ENCODE data around the gene RCN1. TPM values are rescaled to one million over a fixed set of nuclear protein-coding genes. Genes with fewer than 3 reads are reported as not detected.

The RCN1 gene
- total RNA-seq, 1 donor from 2014 or later = 167 TPM

DNA sequence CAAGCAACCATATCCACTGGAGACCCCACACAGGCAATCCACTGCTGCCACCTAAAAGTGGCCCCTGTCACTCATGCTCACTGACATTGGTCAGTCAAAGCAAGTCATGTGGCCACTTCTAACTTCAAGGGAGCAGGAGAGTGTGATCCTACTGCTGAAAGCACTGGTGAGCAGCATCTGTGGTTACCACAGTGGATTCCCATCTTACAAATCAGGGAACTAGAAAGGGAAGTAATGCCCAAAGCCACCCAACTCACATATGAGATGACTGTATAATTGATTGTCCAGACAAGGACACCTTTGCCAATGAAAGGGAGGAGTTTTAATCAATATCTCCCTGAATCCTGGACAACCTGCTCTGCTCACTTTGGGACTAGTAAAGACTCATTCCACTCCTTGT is 17.7 kb downstream of the RCN1 start:
- Mint-ChIP-seq H3K4me3 (no peak overlapping the region), H3K27ac (ENCODE audit: unreplicated experiment) (no peak overlapping the region), H3K4me1 (peaks cover 6% of the 10 kb centered on the region), H3K9me3 (no peaks in the 10 kb centered on the region), H3K36me3 (ENCODE audit: low read depth) (peaks cover 3% of the 10 kb centered on the region), H3K27me3 (ENCODE audit: low read depth) (peaks cover 2% of the 10 kb centered on the region)
- TF ChIP-seq, protein P1, sequence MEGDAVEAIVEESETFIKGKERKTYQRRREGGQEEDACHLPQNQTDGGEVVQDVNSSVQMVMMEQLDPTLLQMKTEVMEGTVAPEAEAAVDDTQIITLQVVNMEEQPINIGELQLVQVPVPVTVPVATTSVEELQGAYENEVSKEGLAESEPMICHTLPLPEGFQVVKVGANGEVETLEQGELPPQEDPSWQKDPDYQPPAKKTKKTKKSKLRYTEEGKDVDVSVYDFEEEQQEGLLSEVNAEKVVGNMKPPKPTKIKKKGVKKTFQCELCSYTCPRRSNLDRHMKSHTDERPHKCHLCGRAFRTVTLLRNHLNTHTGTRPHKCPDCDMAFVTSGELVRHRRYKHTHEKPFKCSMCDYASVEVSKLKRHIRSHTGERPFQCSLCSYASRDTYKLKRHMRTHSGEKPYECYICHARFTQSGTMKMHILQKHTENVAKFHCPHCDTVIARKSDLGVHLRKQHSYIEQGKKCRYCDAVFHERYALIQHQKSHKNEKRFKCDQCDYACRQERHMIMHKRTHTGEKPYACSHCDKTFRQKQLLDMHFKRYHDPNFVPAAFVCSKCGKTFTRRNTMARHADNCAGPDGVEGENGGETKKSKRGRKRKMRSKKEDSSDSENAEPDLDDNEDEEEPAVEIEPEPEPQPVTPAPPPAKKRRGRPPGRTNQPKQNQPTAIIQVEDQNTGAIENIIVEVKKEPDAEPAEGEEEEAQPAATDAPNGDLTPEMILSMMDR (conservative IDR thresholded peaks at IDR 0.05) = no peak
- no peak for DNase-seq (ENCODE audit: low read depth, low spot score)

DNA sequence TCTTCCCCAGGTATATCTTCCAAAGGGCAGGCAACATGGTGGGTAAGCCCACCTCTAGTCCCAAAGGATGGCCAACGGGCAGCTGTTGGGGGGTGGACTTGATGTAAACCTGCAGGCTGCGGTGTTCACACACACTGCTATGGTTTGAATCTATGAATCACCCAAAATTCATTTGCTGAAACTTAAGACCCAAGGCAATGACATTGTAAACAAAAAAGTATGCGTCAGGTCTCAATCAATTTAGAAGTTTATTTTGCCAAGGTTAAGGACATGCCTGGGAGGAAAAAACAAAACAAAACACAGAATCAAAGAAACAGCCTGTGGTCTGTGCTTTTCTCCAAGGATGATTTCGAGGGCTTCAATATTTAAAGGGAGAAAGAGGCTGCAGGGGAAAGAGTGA is 18.3 kb downstream of the RCN1 start:
- no peak overlapping the region for H3K4me3 Mint-ChIP-seq
- peaks cover 4% of the 10 kb centered on the region for H3K27me3 Mint-ChIP-seq (ENCODE audit: low read depth)
- no peak for DNase-seq (ENCODE audit: low read depth, low spot score)
- H3K36me3 Mint-ChIP-seq (ENCODE audit: low read depth) = peaks cover 1% of the 10 kb centered on the region
- H3K9me3 Mint-ChIP-seq = no peaks in the 10 kb centered on the region
- TF ChIP-seq, protein P1 (conservative IDR thresholded peaks at IDR 0.05) = no peak
- H3K4me1 Mint-ChIP-seq = peaks cover 8% of the 10 kb centered on the region
- no peak overlapping the region for H3K27ac Mint-ChIP-seq (ENCODE audit: unreplicated experiment)

DNA sequence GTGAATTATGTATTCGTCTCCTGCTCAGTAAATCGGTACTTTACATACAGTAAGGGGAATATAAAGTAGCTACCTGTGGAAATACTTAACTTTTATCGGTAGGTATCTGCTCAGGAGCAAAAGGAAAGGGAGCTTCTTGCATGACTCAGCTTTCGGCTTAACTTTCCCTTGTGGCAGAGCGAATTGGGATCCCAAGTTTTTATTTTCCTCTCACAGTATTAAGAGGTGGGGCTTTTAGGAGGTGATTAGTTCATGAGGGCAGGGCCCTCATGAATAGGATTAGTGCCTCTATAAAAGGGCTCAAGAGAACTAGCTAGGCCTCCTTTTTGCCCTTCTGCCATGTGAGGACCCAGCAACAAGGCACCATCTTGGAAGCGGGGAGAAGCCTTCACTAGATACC is 18.7 kb downstream of the RCN1 start:
- H3K27ac Mint-ChIP-seq (ENCODE audit: unreplicated experiment) = no peak overlapping the region

DNA sequence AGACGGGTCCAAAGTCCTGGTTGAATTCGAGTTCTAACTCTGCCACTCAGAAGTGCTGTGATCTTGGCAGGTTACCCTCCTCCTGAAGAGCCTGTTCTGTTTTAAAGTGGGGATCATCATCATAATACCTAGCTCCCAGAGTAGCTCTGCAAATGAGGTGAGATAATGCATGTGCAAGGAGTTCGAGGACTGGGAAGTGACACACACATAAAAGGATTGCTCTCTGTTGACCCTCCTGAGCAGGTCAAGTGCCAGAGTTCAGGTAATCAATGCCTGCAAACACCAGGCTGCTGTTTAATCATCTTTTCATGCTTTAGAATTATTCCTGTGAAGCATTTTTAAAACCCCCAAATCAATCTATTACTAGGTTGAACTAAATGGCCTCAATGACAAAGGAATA is 19.9 kb downstream of the RCN1 start:
- TF ChIP-seq, protein P1 (conservative IDR thresholded peaks at IDR 0.05) = no peak
- H3K27ac Mint-ChIP-seq (ENCODE audit: unreplicated experiment) = no peak overlapping the region
- no peaks in the 10 kb centered on the region for H3K36me3 Mint-ChIP-seq (ENCODE audit: low read depth)
- no peak for DNase-seq (ENCODE audit: low read depth, low spot score)
- no peak overlapping the region for H3K4me3 Mint-ChIP-seq
- peaks cover 4% of the 10 kb centered on the region for H3K27me3 Mint-ChIP-seq (ENCODE audit: low read depth)
- no peaks in the 10 kb centered on the region for H3K9me3 Mint-ChIP-seq
- peaks cover 8% of the 10 kb centered on the region for H3K4me1 Mint-ChIP-seq

More for the DNA sequence above, 18.7 kb downstream of the RCN1 start:
- H3K4me3 Mint-ChIP-seq = no peak overlapping the region
- H3K4me1 Mint-ChIP-seq = peaks cover 8% of the 10 kb centered on the region
- TF ChIP-seq, protein P1 (conservative IDR thresholded peaks at IDR 0.05) = no peak
- no peak for DNase-seq (ENCODE audit: low read depth, low spot score)
- peaks cover 4% of the 10 kb centered on the region for H3K27me3 Mint-ChIP-seq (ENCODE audit: low read depth)
- H3K36me3 Mint-ChIP-seq (ENCODE audit: low read depth) = no peaks in the 10 kb centered on the region
- H3K9me3 Mint-ChIP-seq = no peaks in the 10 kb centered on the region

DNA sequence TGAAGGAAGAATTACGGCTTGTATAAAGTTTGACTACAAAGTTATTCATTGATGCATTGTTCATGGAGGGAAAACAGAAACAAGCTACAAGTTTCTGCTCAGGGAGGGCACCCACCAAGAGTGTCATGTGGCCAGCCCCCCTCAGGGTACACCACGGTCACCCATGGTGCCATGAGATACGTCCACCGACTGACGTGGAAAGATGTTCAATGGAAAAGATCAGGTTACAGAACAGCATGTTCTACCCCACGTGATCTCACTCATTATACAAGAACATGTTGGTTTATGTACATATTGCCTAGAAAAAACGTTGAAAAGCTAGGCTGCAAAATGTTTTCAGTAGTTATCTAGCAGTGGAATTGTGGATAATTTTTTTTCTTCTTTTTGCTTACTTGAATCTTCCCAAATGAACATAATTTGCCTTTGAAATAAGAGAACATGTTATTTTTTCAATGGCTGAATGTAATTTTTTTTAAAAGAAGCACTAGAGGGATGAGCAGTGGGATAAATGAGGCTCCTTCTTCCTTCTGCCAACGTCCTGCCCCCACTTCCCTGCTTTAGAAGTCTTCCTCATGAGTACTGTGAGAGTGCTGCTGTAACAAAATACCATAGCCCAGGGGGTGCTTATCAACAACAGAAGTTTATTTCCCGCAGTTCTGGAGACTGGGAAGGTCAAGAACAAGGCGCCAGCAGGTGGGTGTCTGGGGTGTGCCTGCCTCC is 22.5 kb downstream of the RCN1 start:
- H3K4me1 Mint-ChIP-seq = peaks cover 8% of the 10 kb centered on the region
- DNase-seq (ENCODE audit: low read depth, low spot score) = no peak
- H3K27me3 Mint-ChIP-seq (ENCODE audit: low read depth) = peaks cover 4% of the 10 kb centered on the region
- no peak overlapping the region for H3K27ac Mint-ChIP-seq (ENCODE audit: unreplicated experiment)
- H3K4me3 Mint-ChIP-seq = no peak overlapping the region
- TF ChIP-seq, protein P1 (conservative IDR thresholded peaks at IDR 0.05) = no peak
- H3K36me3 Mint-ChIP-seq (ENCODE audit: low read depth) = no peaks in the 10 kb centered on the region
- H3K9me3 Mint-ChIP-seq = no peaks in the 10 kb centered on the region

Measured in neural crest cell (in vitro differentiated cells).